Progenitor cell of endocrine pancreas (in vitro differentiated cells): ENCODE results near the gene ABCC10. TPM values are rescaled to one million over a fixed set of nuclear protein-coding genes. Genes with fewer than 3 reads are reported as not detected.

Source experiments
- DNase-seq: peaks from one replicate; pipeline ENCODE4 v3.0.0; 2021; ENCODE audit warnings: low spot score; ENCODE audit not compliant: unreplicated experiment
- H3K27ac Mint-ChIP-seq: 2 replicates; pipeline ENCODE4 v1.8.0; 2021; ENCODE audit warnings: mild to moderate bottlenecking, moderate library complexity, mixed read lengths
- H3K27me3 Mint-ChIP-seq: 2 replicates; pipeline ENCODE4 v1.8.0; 2021; ENCODE audit warnings: mixed read lengths
- H3K36me3 Mint-ChIP-seq: 2 replicates; pipeline ENCODE4 v1.8.0; 2022; ENCODE audit warnings: mixed read lengths; ENCODE audit not compliant: insufficient read depth
- H3K4me1 Mint-ChIP-seq: 2 replicates; pipeline ENCODE4 v1.8.0; 2021; ENCODE audit warnings: low read depth, mixed read lengths
- H3K4me3 Mint-ChIP-seq: 2 replicates; pipeline ENCODE4 v1.8.0; 2021; ENCODE audit warnings: low read depth, mild to moderate bottlenecking, moderate library complexity, mixed read lengths
- H3K9me3 Mint-ChIP-seq: 2 replicates; pipeline ENCODE4 v1.8.0; 2021; ENCODE audit warnings: low read depth, mixed read lengths
- total RNA-seq: library from RNA; stranded (reverse); gene quantifications from 2 replicates; pipeline ENCODE4 v1.2.1, GENCODE V29; 2021
- TF ChIP-seq, protein P1 (sequence below): fragments of 200-600 bp; sonication (generic); IDR thresholded peaks from one replicate; pipeline ENCODE4 v1.5.0; 2021; ENCODE audit warnings: antibody characterized with exemption, mild to moderate bottlenecking; ENCODE audit not compliant: unreplicated experiment

The ABCC10 gene
- total RNA-seq, 1 donor from 2014 or later = 68.8 TPM

DNA sequence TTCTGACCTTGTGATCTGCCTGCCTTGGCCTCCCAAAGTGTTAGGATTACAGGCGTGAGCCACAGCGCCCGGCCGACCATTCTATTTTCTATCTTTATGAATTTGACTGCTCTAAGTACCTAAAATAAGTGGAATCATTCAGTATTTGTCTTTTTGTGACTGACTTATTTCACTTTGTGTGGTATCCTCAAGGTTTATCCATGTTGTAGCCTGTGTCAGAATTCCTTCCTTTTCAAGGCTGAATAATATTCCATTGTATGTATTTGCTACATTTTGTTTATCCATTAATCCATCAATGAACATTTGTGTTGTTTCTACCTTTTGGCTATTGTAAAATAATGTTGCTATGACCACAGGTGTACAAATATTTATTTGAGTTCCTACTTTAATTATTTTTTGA, 45.2 kb downstream of the ABCC10 start:
- H3K27ac Mint-ChIP-seq = no peak overlapping the region
- H3K9me3 Mint-ChIP-seq = no peaks in the 10 kb centered on the region
- peaks cover 5% of the 10 kb centered on the region for H3K27me3 Mint-ChIP-seq
- TF ChIP-seq, protein P1, sequence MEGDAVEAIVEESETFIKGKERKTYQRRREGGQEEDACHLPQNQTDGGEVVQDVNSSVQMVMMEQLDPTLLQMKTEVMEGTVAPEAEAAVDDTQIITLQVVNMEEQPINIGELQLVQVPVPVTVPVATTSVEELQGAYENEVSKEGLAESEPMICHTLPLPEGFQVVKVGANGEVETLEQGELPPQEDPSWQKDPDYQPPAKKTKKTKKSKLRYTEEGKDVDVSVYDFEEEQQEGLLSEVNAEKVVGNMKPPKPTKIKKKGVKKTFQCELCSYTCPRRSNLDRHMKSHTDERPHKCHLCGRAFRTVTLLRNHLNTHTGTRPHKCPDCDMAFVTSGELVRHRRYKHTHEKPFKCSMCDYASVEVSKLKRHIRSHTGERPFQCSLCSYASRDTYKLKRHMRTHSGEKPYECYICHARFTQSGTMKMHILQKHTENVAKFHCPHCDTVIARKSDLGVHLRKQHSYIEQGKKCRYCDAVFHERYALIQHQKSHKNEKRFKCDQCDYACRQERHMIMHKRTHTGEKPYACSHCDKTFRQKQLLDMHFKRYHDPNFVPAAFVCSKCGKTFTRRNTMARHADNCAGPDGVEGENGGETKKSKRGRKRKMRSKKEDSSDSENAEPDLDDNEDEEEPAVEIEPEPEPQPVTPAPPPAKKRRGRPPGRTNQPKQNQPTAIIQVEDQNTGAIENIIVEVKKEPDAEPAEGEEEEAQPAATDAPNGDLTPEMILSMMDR = no peak
- peaks cover 10% of the 10 kb centered on the region for H3K4me1 Mint-ChIP-seq
- no peaks in the 10 kb centered on the region for H3K36me3 Mint-ChIP-seq
- H3K4me3 Mint-ChIP-seq = no peak overlapping the region
- no peak for DNase-seq

DNA sequence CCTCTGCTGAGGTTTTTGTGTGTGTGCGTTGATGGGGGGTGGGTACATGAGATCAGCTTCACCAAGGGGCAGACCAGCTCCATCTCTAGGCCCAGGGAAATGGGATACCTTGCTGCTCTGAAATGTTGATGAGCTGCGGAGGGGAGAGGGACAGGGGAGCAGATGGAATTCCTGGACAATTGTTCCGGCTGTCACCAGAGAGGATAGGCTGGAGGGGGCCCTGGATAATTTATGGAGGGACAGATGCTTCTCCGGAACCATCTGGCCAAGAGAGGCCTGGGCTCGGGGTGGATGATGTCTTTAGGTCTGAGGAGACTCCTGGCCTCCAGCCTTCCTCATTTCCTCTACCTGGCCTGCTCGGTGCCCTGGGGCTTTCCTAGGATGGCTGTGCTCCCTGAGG, 48.2 kb downstream of the ABCC10 start:
- TF ChIP-seq, protein P1 = no peak
- Mint-ChIP-seq H3K27ac (no peak overlapping the region), H3K36me3 (no peaks in the 10 kb centered on the region), H3K9me3 (no peaks in the 10 kb centered on the region), H3K4me1 (peaks cover 19% of the 10 kb centered on the region), H3K27me3 (no peaks in the 10 kb centered on the region), H3K4me3 (no peak overlapping the region)
- DNase-seq = no peak

DNA sequence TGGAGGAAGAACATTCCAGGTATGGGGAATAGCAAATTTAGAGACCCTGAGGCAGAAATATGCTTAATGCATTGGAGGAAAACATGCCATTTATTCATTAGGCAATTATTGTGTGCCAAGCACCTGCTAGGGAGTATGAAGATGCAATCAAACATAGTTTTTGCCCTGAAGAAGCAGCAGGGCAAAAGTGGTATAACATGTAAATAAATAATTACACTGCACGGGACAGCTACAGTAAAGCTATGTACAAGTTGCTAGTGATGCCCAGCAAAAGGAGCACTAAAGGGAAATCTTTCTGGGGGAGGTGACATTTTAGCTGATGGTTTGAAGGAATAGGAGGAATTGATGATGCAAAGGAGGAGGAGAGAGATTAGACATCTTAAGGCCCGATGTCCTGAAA, 49.4 kb downstream of the ABCC10 start:
- Mint-ChIP-seq H3K27me3 (no peaks in the 10 kb centered on the region), H3K36me3 (peaks cover under 1% of the 10 kb centered on the region), H3K4me1 (peaks cover 21% of the 10 kb centered on the region), H3K9me3 (no peaks in the 10 kb centered on the region), H3K27ac (peak overlapping the region; percentile 93), H3K4me3 (peak overlapping the region; percentile 78)
- TF ChIP-seq, protein P1 = no peak
- DNase-seq = no peak

DNA sequence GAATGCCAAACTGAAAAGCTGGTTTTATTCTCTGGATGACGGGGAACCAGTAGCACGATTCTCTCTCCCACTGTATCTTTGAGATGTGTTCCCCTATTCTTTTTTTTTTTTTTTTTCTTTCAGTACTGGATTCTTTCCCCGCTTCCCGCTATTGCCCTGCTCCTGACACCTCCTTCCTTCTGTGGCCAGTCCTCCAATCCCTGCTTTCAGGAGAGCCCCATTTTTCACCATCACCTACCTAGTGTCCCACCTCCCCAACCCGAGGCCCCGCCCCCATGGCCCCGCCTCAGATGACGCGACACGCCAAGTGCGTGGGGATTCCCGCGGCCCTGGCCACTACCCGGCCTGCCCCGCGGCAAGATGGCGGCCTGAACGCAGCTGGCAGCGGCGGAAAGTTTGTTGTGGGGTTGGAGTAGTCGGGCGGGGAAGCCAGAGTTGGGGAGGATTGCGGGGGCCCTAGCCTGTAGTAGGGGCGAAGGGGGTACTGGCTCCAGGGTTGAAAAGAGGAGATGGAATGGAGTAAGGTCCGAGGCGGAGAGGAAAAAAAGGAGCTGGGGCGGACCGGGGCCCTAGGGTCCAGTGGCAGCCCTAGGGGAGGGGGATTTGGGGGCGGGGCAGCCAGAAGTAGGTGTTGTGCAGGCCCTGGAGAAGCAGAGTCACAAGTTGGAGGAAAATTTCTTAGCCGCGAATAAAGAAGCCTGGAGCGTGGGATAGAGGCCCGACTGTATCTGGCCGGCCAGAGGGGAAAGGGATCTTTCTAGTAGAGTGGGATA, 50.1 kb downstream of the ABCC10 start, which contains the start of gene TJAP1:
Gene TJAP1, plus strand, starts transcription at position 336 of the 773 bp plus-strand sequence. CDS start 21,432 bp downstream, outside the sequence.
- no peaks in the 10 kb centered on the region for H3K27me3 Mint-ChIP-seq
- H3K27ac Mint-ChIP-seq = peak within 1 kb of the TSS; percentile 93
- peaks cover 6% of the 10 kb centered on the region for H3K36me3 Mint-ChIP-seq
- peaks cover 26% of the 10 kb centered on the region for H3K4me1 Mint-ChIP-seq
- H3K4me3 Mint-ChIP-seq = peak within 1 kb of the TSS; percentile 78
- DNase-seq = peak; percentile 96
- TF ChIP-seq, protein P1 = no peak
- H3K9me3 Mint-ChIP-seq = no peaks in the 10 kb centered on the region

DNA sequence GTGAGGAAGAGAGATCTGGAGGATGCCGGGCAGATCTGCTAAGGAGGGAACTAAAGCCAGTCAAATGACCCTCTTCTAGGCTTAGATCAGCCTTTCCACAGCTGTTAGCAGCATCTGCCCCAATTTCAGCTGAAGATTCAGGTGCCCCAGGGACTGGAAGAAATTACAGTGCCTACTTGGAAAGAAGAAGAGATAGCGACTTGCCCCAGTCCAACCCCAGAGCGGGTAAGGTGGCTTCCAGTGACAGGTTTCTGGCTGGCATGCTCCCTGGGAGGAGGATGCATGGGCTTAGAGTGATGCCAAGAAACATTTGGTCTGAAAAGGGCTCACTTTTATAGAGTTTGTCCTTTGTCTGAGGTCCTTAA, 50.6 kb downstream of the ABCC10 start:
- peak overlapping the region; percentile 93 for H3K27ac Mint-ChIP-seq
- peaks cover 26% of the 10 kb centered on the region for H3K4me1 Mint-ChIP-seq
- peaks cover 6% of the 10 kb centered on the region for H3K36me3 Mint-ChIP-seq
- TF ChIP-seq, protein P1 = no peak
- DNase-seq = no peak
- no peaks in the 10 kb centered on the region for H3K27me3 Mint-ChIP-seq
- peak overlapping the region; percentile 78 for H3K4me3 Mint-ChIP-seq
- H3K9me3 Mint-ChIP-seq = no peaks in the 10 kb centered on the region
